Skeletal muscle tissue (tissue), 4 donors: ENCODE results near the gene PTGIS. TPM values are rescaled to one million over a fixed set of nuclear protein-coding genes. Genes with fewer than 3 reads are reported as not detected.

Experiments
- H3K27ac ChIP-seq: one replicate; pipeline ENCODE4 v1.7.0; 2013; ENCODE audit warnings: mild to moderate bottlenecking, low read depth, low read length, inconsistent platforms
- H3K27me3 ChIP-seq, 3 donors: one replicate each; pipeline ENCODE4 v1.7.0; 2013; ENCODE audit warnings: low read length in 3 of 3; ENCODE audit not compliant: control insufficient read depth in 3 of 3, insufficient read depth in 3 of 3
- H3K36me3 ChIP-seq, 3 donors: one replicate each; pipeline ENCODE4 v1.7.0; 2013; ENCODE audit warnings: low read length in 3 of 3; ENCODE audit not compliant: control insufficient read depth in 3 of 3, insufficient read depth in 3 of 3
- H3K4me1 ChIP-seq, 3 donors: one replicate each; pipeline ENCODE4 v1.7.0; 2013; ENCODE audit warnings: low read length in 3 of 3, mild to moderate bottlenecking in 3 of 3; ENCODE audit not compliant: control insufficient read depth in 3 of 3, insufficient read depth in 3 of 3
- H3K4me3 ChIP-seq, 3 donors: one replicate each; pipeline ENCODE4 v1.7.0; 2013; ENCODE audit warnings: low read length in 3 of 3
- H3K9ac ChIP-seq, 3 donors: one replicate each; pipeline ENCODE4 v1.7.0; 2013; ENCODE audit warnings: low read length in 3 of 3, mild to moderate bottlenecking in 3 of 3, moderate library complexity in 2 of 3, low read depth in 1 of 3
- H3K9me3 ChIP-seq, 3 donors: one replicate each; pipeline ENCODE4 v1.7.0; 2013; ENCODE audit warnings: low read length in 3 of 3; ENCODE audit not compliant: control insufficient read depth in 3 of 3
- total RNA-seq: library from RNA; depleted of rRNA; stranded (reverse); fragments of >200 nt; gene quantifications from one replicate; pipeline ENCODE4 v1.2.3, GENCODE V29; 2014
- donor health status: Osteomylitis.

PTGIS gene
- total RNA-seq, 1 donor from 2014 or later, result 25.6 TPM

- peaks cover 0 to 6% (median 4%) of the 10 kb centered on the region in 3 donors for H3K36me3 ChIP-seq
- H3K4me1 ChIP-seq, result peaks cover 0 to 19% (median 14%) of the 10 kb centered on the region in 3 donors
- no peak overlapping the region for H3K9ac ChIP-seq
- H3K27me3 ChIP-seq, result no peaks in the 10 kb centered on the region
- peaks cover 0 to 2% (median 0%) of the 10 kb centered on the region in 3 donors for H3K9me3 ChIP-seq
- H3K27ac ChIP-seq, result no peak overlapping the region
- no peak overlapping the region for H3K4me3 ChIP-seq
Observed at GRCh38 chr20:49519212-49519712, 48.7 kb downstream of the PTGIS start.

- peaks cover 0 to 5% (median 0%) of the 10 kb centered on the region in 3 donors for H3K36me3 ChIP-seq
- no peaks in the 10 kb centered on the region for H3K27me3 ChIP-seq
- no peak overlapping the region for H3K27ac ChIP-seq
- H3K9ac ChIP-seq, result no peak overlapping the region
- H3K4me3 ChIP-seq, result no peak overlapping the region
- H3K9me3 ChIP-seq, result peaks cover 0 to 2% (median 0%) of the 10 kb centered on the region in 3 donors
- peaks cover 0 to 21% (median 14%) of the 10 kb centered on the region in 3 donors for H3K4me1 ChIP-seq
Observed at GRCh38 chr20:49518576-49518975, 49.4 kb downstream of the PTGIS start.

GRCh38 chr20:49517805-49518100 is 50.2 kb downstream of the PTGIS start:
- H3K9ac ChIP-seq, result no peak overlapping the region
- H3K4me1 ChIP-seq, result peaks cover 0 to 21% (median 14%) of the 10 kb centered on the region in 3 donors
- H3K4me3 ChIP-seq, result no peak overlapping the region
- H3K27me3 ChIP-seq, result no peaks in the 10 kb centered on the region
- no peak overlapping the region for H3K27ac ChIP-seq
- H3K9me3 ChIP-seq, result peaks cover 0 to 2% (median 0%) of the 10 kb centered on the region in 3 donors
- peaks cover 0 to 5% (median 0%) of the 10 kb centered on the region in 3 donors for H3K36me3 ChIP-seq

GRCh38 chr20:49516916-49517804 is 50.8 kb downstream of the PTGIS start:
- H3K4me1 ChIP-seq, result peaks cover 0 to 21% (median 14%) of the 10 kb centered on the region in 3 donors
- H3K4me3 ChIP-seq, result no peak overlapping the region
- no peak overlapping the region for H3K9ac ChIP-seq
- no peak overlapping the region for H3K27ac ChIP-seq
- peaks cover 0 to 5% (median 0%) of the 10 kb centered on the region in 3 donors for H3K36me3 ChIP-seq
- no peaks in the 10 kb centered on the region for H3K27me3 ChIP-seq
- H3K9me3 ChIP-seq, result peaks cover 0 to 2% (median 0%) of the 10 kb centered on the region in 3 donors

GRCh38 chr20:49515586-49515985 is 52.4 kb downstream of the PTGIS start:
- H3K4me3 ChIP-seq, result no peak overlapping the region
- H3K27ac ChIP-seq, result no peak overlapping the region
- H3K27me3 ChIP-seq, result no peaks in the 10 kb centered on the region
- H3K36me3 ChIP-seq, result peaks cover 0 to 5% (median 0%) of the 10 kb centered on the region in 3 donors
- peaks cover 6 to 19% (median 12%) of the 10 kb centered on the region in 3 donors for H3K4me1 ChIP-seq
- no peaks in the 10 kb centered on the region for H3K9me3 ChIP-seq
- no peak overlapping the region for H3K9ac ChIP-seq

GRCh38 chr20:49513517-49513916 is 54.4 kb downstream of the PTGIS start:
- Histone ChIP-seq H3K27ac (no peak overlapping the region), H3K9ac (no peak overlapping the region), H3K27me3 (no peaks in the 10 kb centered on the region), H3K4me1 (peaks cover 15 to 36% (median 27%) of the 10 kb centered on the region in 3 donors), H3K4me3 (no peak overlapping the region), H3K9me3 (no peaks in the 10 kb centered on the region), H3K36me3 (peaks cover 0 to 3% (median 0%) of the 10 kb centered on the region in 3 donors)

GRCh38 chr20:49513009-49513408 is 54.9 kb downstream of the PTGIS start:
- Histone ChIP-seq H3K4me1 (peaks cover 18 to 42% (median 32%) of the 10 kb centered on the region in 3 donors), H3K4me3 (no peak overlapping the region), H3K9me3 (no peaks in the 10 kb centered on the region), H3K27me3 (no peaks in the 10 kb centered on the region), H3K27ac (no peak overlapping the region), H3K36me3 (peaks cover 0 to 3% (median 0%) of the 10 kb centered on the region in 3 donors), H3K9ac (no peak overlapping the region)

GRCh38 chr20:49511788-49512525 is 56.0 kb downstream of the PTGIS start:
- no peak overlapping the region for H3K27ac ChIP-seq
- peaks cover 0 to 3% (median 0%) of the 10 kb centered on the region in 3 donors for H3K36me3 ChIP-seq
- peaks cover 22 to 42% (median 28%) of the 10 kb centered on the region in 3 donors for H3K4me1 ChIP-seq

GRCh38 chr20:49510562-49511122 is 57.3 kb downstream of the PTGIS start:
- Histone ChIP-seq H3K27me3 (no peaks in the 10 kb centered on the region), H3K36me3 (peaks cover 0 to 3% (median 0%) of the 10 kb centered on the region in 3 donors)

More at GRCh38 chr20:49511788-49512525, 56.0 kb downstream of the PTGIS start:
- Histone ChIP-seq H3K9me3 (no peaks in the 10 kb centered on the region), H3K4me3 (no peak overlapping the region), H3K27me3 (no peaks in the 10 kb centered on the region), H3K9ac (no peak overlapping the region)

More at GRCh38 chr20:49510562-49511122, 57.3 kb downstream of the PTGIS start:
- no peaks in the 10 kb centered on the region for H3K9me3 ChIP-seq
- peak overlapping the region in 2 of 3 donors; percentile 43 to 58 for H3K9ac ChIP-seq
- H3K27ac ChIP-seq, result peak overlapping the region; percentile 36
- peaks cover 22 to 41% (median 28%) of the 10 kb centered on the region in 3 donors for H3K4me1 ChIP-seq
- peak overlapping the region in 1 of 3 donors; percentile 17 for H3K4me3 ChIP-seq
